SK-N-SH (cell line): ENCODE data around the gene PECR. TPM values are rescaled to one million over a fixed set of nuclear protein-coding genes. Genes with fewer than 3 reads are reported as not detected.

Experiments used
- CTCF ChIA-PET: fragments of 300-600, 350-600 bp; formaldehyde crosslinking; extraction: SDS; loops from one replicate; lab custom pipeline; 2021; lab: Yijun Ruan, JAX
- POLR2A ChIA-PET: fragments of 350-600 bp; sonication (Branson Sonifier 250); formaldehyde crosslinking; extraction: SDS; loops from one replicate; lab custom pipeline; 2020; ENCODE audit warnings: antibody characterized with exemption, inconsistent platforms; lab: Yijun Ruan, JAX
- DNase-seq: peaks from one replicate; pipeline ENCODE4 v3.0.0; 2012
- H2AFZ ChIP-seq: fragments of 200-600 bp; sonication (generic); 2 replicates; pipeline ENCODE4 v1.8.1; 2016; ENCODE audit warnings: antibody characterized with exemption, mild to moderate bottlenecking, low read depth
- H3F3A ChIP-seq: fragments of 200-600 bp; sonication (generic); replicated peaks from 2 replicates; pipeline ENCODE3; 2016; ENCODE audit warnings: antibody characterized with exemption, mild to moderate bottlenecking; ENCODE audit not compliant: insufficient read depth
- H3K27ac ChIP-seq, 2 experiments: fragments of 200-500 bp in 1 of 2; fragments of 200-600 bp in 1 of 2; sonication (Bioruptor generic) in 1 of 2; sonication (generic), shearing (Covaris generic) in 1 of 2; 2 replicates each; pipeline versions ENCODE4 v1.5.1 to v1.6.1; 2014 to 2016; ENCODE audit warnings: low read depth in 2 of 2, inconsistent platforms in 1 of 2, low read length in 1 of 2, mild to moderate bottlenecking in 1 of 2, mixed read lengths in 1 of 2
- H3K27me3 ChIP-seq: fragments of 200-600 bp; sonication (generic), shearing (Covaris generic); 2 replicates; pipeline ENCODE4 v1.6.1; 2016; ENCODE audit warnings: mixed run types; ENCODE audit not compliant: insufficient read depth
- H3K36me3 ChIP-seq, 2 experiments: fragments of 200-500 bp in 1 of 2; fragments of 200-600 bp in 1 of 2; sonication (Bioruptor generic) in 1 of 2; sonication (generic) in 1 of 2; replicated peaks in 1 of 2; 2 replicates each; pipeline versions ENCODE3 to v1.5.1; 2014 to 2016; ENCODE audit warnings: low read length in 1 of 2, mild to moderate bottlenecking in 1 of 2; ENCODE audit not compliant: insufficient read depth in 2 of 2, control insufficient read depth in 1 of 2
- H3K4me1 ChIP-seq, 2 experiments: fragments of 200-500 bp in 1 of 2; fragments of 200-600 bp in 1 of 2; sonication (Bioruptor generic) in 1 of 2; sonication (generic), shearing (Covaris generic) in 1 of 2; 2 replicates each; pipeline versions ENCODE4 v1.5.1 to v1.6.1; 2014 to 2016; ENCODE audit warnings: low read depth in 1 of 2, low read length in 1 of 2, mixed run types in 1 of 2; ENCODE audit not compliant: insufficient read depth in 2 of 2, control insufficient read depth in 1 of 2
- H3K4me2 ChIP-seq: fragments of 200-600 bp; sonication (generic), shearing (Covaris generic); 2 replicates; pipeline ENCODE4 v1.6.1; 2017; ENCODE audit warnings: mixed run types
- H3K4me3 ChIP-seq, 2 experiments: fragments of 200-500 bp in 1 of 2; fragments of 200-600 bp in 1 of 2; sonication (Bioruptor generic) in 1 of 2; sonication (generic), shearing (Covaris generic) in 1 of 2; 2 replicates each; pipeline versions ENCODE4 v1.5.1 to v1.8.1; 2014 to 2016; ENCODE audit warnings: low read depth in 2 of 2, inconsistent platforms in 1 of 2, low read length in 1 of 2, mild to moderate bottlenecking in 1 of 2, mixed read lengths in 1 of 2, moderate library complexity in 1 of 2
- H3K79me2 ChIP-seq: fragments of 200-600 bp; sonication (generic); 2 replicates; pipeline ENCODE4 v1.8.1; 2017; ENCODE audit warnings: mild to moderate bottlenecking; ENCODE audit not compliant: insufficient read depth
- H3K9ac ChIP-seq: fragments of 200-600 bp; sonication (generic); 2 replicates; pipeline ENCODE4 v1.6.1; 2017; ENCODE audit warnings: mixed run types
- H3K9me2 ChIP-seq: fragments of 200-600 bp; sonication (generic); 2 replicates; pipeline ENCODE4 v1.6.1; 2017; ENCODE audit warnings: mixed run types
- H3K9me3 ChIP-seq: fragments of 200-600 bp; sonication (generic); 2 replicates; pipeline ENCODE4 v1.6.1; 2017; ENCODE audit warnings: mixed run types, mild to moderate bottlenecking, moderate library complexity
- H4K20me1 ChIP-seq: fragments of 200-600 bp; sonication (generic); 2 replicates; pipeline ENCODE4 v1.6.1; 2017; ENCODE audit warnings: mild to moderate bottlenecking, mixed run types; ENCODE audit not compliant: insufficient read depth
- EP300 ChIP-seq, 2 experiments: IDR thresholded peaks; 2 replicates each; pipeline versions ENCODE4 v1.4.0 to v1.6.1; 2012; ENCODE audit warnings: borderline replicate concordance in 1 of 2, low read depth in 1 of 2, low read length in 1 of 2
- FOXJ3 ChIP-seq: sonication (generic); formaldehyde crosslinking; IDR thresholded peaks from 2 replicates; pipeline ENCODE4 v1.5.1; 2020; ENCODE audit warnings: mild to moderate bottlenecking, missing genetic modification reagents
- GABPA ChIP-seq: IDR thresholded peaks from 2 replicates; pipeline ENCODE4 v1.4.0; 2012; ENCODE audit warnings: low read depth, mild to moderate bottlenecking
- GATA2 ChIP-seq: sonication (generic); formaldehyde crosslinking; IDR thresholded peaks from 2 replicates; pipeline ENCODE4 v1.5.0; 2020; ENCODE audit warnings: mild to moderate bottlenecking, missing genetic modification reagents
- NFIC ChIP-seq: IDR thresholded peaks from 2 replicates; pipeline ENCODE4 v1.4.0; 2012; ENCODE audit warnings: borderline replicate concordance
- PBX3 ChIP-seq: IDR thresholded peaks from 2 replicates; pipeline ENCODE4; 2012
- RCOR1 ChIP-seq: fragments of 150-350 bp; IDR thresholded peaks from 2 replicates; pipeline ENCODE4 v1.6.1; 2017; ENCODE audit warnings: antibody characterized with exemption, low read length
- RFX5 ChIP-seq: IDR thresholded peaks from 2 replicates; pipeline ENCODE4 v1.6.1; 2012; ENCODE audit warnings: mild to moderate bottlenecking, improper control_type of control experiment, low read length
- SIN3A ChIP-seq: IDR thresholded peaks from 2 replicates; pipeline ENCODE4 v1.6.1; 2012; ENCODE audit warnings: low read depth, mild to moderate bottlenecking, low read length, moderate library complexity, borderline replicate concordance
- SMC3 ChIP-seq: IDR thresholded peaks from 2 replicates; pipeline ENCODE4 v1.6.1; 2012; ENCODE audit warnings: low read depth, low read length, improper control_type of control experiment
- TEAD4 ChIP-seq: IDR thresholded peaks from 2 replicates; pipeline ENCODE4 v1.4.0; 2012; ENCODE audit warnings: mild to moderate bottlenecking, borderline replicate concordance; ENCODE audit not compliant: insufficient read depth
- ZBTB33 ChIP-seq: IDR thresholded peaks from 2 replicates; pipeline ENCODE4 v1.4.0; 2012; ENCODE audit warnings: low read depth, borderline replicate concordance
- WGBS: methylation state at CpG from one replicate; pipeline ENCODE4 v1.1.6; 2017; ENCODE audit warnings: low lambda C conversion rate; 5-methylcytosine and 5-hydroxymethylcytosine counted together
- polyA plus RNA-seq, 3 experiments: library from polyadenylated mRNA; depleted of rRNA; stranded (reverse); fragments of >200 nt; gene quantifications; 2 replicates each; pipeline ENCODE4 v1.2.3, GENCODE V29; 2012
- TF ChIP-seq, protein P1 (sequence below): fragments of 200-600 bp; sonication (generic); IDR thresholded peaks from 2 replicates; pipeline ENCODE4 v1.6.1; 2017; ENCODE audit warnings: antibody characterized with exemption, mild to moderate bottlenecking, moderate library complexity
- TF ChIP-seq, protein P2 (sequence below): IDR thresholded peaks from 2 replicates; pipeline ENCODE4 v1.4.0; 2012; ENCODE audit warnings: low read depth
- TF ChIP-seq, protein P3 (sequence below): fragments of 150-350 bp; IDR thresholded peaks from 2 replicates; pipeline ENCODE4 v1.6.1; 2016; ENCODE audit warnings: mild to moderate bottlenecking, low read depth, low read length

Gene PECR
- polyA plus RNA-seq, 1 of the 3 experiments (the other 2 are of a cell fraction), result 18.6 TPM

DNA sequence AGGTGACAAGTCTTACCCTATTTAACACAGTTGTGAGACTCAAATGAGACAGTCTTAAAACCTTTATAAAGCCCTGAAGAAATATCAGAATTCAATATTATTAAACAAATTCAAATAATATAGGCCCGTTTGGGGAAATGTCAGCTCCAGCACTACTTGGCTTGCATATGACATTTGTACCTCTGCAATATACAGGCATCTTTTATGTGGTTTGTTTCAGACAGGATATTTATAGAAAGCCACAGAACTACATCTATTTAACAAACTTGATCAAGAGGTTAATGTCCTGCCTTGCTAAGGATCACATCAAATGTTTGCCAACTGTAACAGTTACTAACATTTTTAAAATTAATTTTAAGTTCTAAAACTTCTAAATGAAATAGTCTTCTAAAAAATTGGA lies 65.0 kb downstream of the PECR start (continued):
- no peak for TF ChIP-seq ZBTB33
- TF ChIP-seq RCOR1, result no peak
- TF ChIP-seq GABPA, result no peak

DNA sequence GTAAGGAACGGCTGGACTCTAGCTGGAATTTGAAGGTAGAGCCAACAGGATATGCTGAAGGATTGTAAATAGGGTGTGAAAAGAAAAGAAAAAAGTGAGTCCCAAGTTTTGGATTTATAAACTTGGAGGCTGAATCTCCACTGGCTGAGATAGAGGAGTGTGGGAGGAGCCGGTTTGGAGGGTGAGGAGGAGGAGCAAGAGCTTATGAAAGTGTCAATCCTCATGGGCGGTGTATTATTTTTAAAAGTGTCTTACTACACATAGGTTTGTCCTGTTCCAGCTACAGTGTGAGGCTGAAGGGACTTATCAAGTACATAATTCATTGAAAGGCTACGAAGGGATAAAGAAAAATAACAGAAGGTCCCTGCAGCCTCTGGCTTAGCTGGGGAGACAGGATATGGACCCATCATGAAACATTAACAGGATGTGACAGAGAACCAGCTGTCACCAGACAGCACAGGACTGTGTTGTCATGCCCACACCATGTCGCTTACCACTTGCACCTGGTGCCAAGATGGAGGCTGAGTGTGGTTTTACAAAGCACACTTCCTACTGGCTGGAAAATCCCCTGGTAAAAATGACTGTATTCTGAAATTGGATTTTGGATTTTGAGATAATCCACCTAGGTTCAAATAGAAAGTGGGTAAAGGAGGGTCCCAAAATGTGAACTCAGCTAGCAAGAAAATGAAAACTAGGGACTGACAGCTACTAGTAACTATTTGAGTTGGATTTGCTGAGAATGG lies 65.7 kb downstream of the PECR start:
- Histone ChIP-seq H3K4me3 (no peak overlapping the region), H2AFZ (no peak overlapping the region)
- 95% methylated on average over 5 of the region's 5 CpGs for WGBS

More for the DNA sequence above, 65.7 kb downstream of the PECR start:
- ChIA-PET POLR2A (no interaction called here), CTCF (interaction anchor here (1.0 to 11.7 kb wide), 6 partner anchors 9 to 91 kb away, joined by 3 to 109 read pairs (median 4); no protein-coding TSS in a partner anchor)
- no peak overlapping the region for H3K27ac ChIP-seq
- H4K20me1 ChIP-seq, result no peaks in the 10 kb centered on the region
- H3F3A ChIP-seq, result peaks cover 19% of the 10 kb centered on the region
- no peak for DNase-seq
- no peak overlapping the region for H3K9ac ChIP-seq
- no peak overlapping the region for H3K4me2 ChIP-seq
- H3K4me1 ChIP-seq, result peaks cover 0 to 14% of the 10 kb centered on the region in 2 experiments; a peak in 3 of 4 replicates
- H3K9me2 ChIP-seq, result no peaks in the 10 kb centered on the region
- no peaks in the 10 kb centered on the region for H3K36me3 ChIP-seq
- H3K27me3 ChIP-seq, result no peaks in the 10 kb centered on the region
- H3K9me3 ChIP-seq, result no peaks in the 10 kb centered on the region
- no peaks in the 10 kb centered on the region for H3K79me2 ChIP-seq
- TF ChIP-seq FOXJ3 (CRISPR knock-in tag) (no peak), GABPA (no peak), TEAD4 (no peak), NFIC (no peak), SIN3A (no peak), PBX3 (no peak), ZBTB33 (no peak), GATA2 (no peak), SMC3 (no peak), RFX5 (no peak), EP300 (IDR thresholded peaks at IDR 0.05; ENCODE audit: borderline replicate concordance in 1 of 2, low read depth in 1 of 2, low read length in 1 of 2) (no peak)
- TF ChIP-seq, protein P1, sequence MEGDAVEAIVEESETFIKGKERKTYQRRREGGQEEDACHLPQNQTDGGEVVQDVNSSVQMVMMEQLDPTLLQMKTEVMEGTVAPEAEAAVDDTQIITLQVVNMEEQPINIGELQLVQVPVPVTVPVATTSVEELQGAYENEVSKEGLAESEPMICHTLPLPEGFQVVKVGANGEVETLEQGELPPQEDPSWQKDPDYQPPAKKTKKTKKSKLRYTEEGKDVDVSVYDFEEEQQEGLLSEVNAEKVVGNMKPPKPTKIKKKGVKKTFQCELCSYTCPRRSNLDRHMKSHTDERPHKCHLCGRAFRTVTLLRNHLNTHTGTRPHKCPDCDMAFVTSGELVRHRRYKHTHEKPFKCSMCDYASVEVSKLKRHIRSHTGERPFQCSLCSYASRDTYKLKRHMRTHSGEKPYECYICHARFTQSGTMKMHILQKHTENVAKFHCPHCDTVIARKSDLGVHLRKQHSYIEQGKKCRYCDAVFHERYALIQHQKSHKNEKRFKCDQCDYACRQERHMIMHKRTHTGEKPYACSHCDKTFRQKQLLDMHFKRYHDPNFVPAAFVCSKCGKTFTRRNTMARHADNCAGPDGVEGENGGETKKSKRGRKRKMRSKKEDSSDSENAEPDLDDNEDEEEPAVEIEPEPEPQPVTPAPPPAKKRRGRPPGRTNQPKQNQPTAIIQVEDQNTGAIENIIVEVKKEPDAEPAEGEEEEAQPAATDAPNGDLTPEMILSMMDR, result no peak
- TF ChIP-seq, protein P2, sequence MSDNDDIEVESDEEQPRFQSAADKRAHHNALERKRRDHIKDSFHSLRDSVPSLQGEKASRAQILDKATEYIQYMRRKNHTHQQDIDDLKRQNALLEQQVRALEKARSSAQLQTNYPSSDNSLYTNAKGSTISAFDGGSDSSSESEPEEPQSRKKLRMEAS, result no peak
- TF ChIP-seq, protein P3, sequence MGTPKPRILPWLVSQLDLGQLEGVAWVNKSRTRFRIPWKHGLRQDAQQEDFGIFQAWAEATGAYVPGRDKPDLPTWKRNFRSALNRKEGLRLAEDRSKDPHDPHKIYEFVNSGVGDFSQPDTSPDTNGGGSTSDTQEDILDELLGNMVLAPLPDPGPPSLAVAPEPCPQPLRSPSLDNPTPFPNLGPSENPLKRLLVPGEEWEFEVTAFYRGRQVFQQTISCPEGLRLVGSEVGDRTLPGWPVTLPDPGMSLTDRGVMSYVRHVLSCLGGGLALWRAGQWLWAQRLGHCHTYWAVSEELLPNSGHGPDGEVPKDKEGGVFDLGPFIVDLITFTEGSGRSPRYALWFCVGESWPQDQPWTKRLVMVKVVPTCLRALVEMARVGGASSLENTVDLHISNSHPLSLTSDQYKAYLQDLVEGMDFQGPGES, result no peak
